HG03520 (cell line): Measurements from ENCODE around the gene SLC6A20.
"Not testable (repeated sequence)": the region's sequence is repeated elsewhere in the genome, so short reads cannot be mapped to it uniquely, and the experiment has no call there.

Experiments
- ATAC-seq: cut with Tn5 transposase; IDR thresholded peaks from one replicate; pipeline ENCODE4 v1.9.1; 2021; ENCODE audit warnings: mild to moderate bottlenecking, moderate library complexity; ENCODE audit not compliant: unreplicated experiment

Gene SLC6A20

GRCh38 chr3:45760878-45761711 lies 35.2 kb downstream of the SLC6A20 start:
- no peak for ATAC-seq

GRCh38 chr3:45759851-45760250 lies 36.5 kb downstream of the SLC6A20 start:
- no peak for ATAC-seq

GRCh38 chr3:45758871-45759270 lies 37.5 kb downstream of the SLC6A20 start:
- no peak for ATAC-seq

DNA sequence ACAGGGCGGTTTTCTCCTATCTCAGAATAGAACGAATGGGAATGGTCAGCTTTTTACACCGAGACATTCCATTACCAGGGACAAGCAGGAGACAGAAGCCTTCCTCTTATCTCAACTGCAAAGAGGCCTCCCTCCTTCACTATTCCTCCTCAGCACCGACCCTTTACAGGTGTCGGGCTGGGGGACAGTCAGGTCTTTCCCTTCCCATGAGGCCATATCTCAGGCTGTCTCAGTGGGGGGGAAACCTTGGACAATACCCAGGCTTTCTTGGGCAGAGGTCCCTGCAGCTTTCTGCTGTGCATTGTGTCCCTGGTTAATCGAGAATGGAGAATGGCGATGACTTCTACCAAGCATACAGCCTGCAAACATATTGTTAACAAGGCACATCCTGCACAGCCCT lies 39.2 kb downstream of the SLC6A20 start:
- not testable (repeated sequence) for ATAC-seq

DNA sequence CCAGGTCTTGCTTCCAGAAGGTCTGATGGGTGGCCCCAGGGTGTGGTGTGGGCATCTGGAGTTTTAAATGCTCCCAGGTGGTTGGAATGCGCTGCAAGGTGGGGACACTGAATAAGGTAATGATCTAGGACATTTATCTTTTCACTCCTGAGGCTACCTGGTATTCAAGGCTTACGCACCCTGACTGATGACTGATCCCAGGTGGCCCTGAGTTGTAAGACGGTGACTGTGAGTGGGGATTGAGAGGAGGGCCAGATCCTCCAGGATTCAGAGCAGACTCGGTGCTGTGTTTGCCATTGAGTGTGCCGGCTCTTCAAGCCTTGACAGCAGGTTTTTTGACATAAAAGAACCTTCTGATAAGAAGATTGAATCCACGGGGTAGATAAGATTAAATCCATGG lies 40.3 kb downstream of the SLC6A20 start:
- no peak for ATAC-seq

DNA sequence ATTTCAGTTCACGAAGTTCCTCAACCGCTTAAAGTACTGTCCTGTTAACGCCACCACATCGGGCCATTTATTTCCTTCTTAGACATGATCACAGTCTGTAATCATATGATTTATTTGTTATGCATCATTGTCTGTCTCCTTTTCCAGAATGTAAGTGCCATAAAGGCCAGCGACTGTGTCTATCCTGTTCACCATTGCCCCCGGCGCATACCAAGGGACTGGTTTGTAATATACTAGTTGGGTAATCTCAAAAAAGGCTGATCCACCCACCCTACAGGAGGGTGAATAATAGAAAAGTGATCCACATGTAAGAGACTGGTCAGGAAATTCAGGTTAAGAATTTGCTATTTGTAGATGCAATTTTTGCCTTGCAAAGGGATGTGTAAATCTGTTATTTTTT lies 41.9 kb downstream of the SLC6A20 start:
- no peak for ATAC-seq

GRCh38 chr3:45753095-45753494 lies 43.2 kb downstream of the SLC6A20 start:
- ATAC-seq = no peak

DNA sequence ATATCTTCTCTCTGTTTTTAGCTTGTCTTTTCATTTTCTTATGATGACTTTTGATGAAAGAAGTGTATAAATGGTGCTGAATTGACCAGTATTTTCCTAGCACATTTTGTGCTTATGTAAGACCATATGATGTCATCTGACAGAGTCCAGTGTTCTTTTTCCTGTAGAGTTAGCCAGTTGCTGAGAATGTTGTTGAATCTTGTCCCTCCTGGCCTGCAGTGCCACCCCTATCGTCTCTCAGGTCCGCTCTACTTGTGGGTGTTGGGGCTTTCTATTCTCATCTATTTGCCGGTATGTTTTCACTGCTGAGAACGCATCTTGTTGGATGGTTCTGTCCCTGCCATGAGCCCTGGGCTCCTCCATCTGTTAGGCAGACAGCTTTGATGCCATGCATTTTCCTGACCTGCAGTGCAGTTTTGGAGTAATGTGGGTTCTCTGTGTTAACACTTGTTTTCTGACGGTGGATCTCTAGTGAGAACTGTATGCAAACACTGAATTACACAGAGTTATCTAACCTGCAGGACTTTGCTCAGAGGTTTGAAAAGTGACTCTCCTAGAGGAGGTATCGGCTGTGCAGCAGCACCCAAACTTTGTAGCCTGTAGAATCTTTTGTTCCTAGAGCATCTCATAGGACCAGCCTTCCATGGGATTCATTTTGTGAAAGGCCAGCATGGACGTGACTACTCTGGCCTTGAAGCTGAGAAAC lies 44.6 kb downstream of the SLC6A20 start:
- ATAC-seq = no peak

GRCh38 chr3:45749880-45750279 lies 46.5 kb downstream of the SLC6A20 start:
- ATAC-seq = no peak

- ATAC-seq = not testable (repeated sequence)
Observed at GRCh38 chr3:45749036-45749600, 47.2 kb downstream of the SLC6A20 start.

- ATAC-seq = no peak
Observed at GRCh38 chr3:45748068-45748467, 48.3 kb downstream of the SLC6A20 start.

DNA sequence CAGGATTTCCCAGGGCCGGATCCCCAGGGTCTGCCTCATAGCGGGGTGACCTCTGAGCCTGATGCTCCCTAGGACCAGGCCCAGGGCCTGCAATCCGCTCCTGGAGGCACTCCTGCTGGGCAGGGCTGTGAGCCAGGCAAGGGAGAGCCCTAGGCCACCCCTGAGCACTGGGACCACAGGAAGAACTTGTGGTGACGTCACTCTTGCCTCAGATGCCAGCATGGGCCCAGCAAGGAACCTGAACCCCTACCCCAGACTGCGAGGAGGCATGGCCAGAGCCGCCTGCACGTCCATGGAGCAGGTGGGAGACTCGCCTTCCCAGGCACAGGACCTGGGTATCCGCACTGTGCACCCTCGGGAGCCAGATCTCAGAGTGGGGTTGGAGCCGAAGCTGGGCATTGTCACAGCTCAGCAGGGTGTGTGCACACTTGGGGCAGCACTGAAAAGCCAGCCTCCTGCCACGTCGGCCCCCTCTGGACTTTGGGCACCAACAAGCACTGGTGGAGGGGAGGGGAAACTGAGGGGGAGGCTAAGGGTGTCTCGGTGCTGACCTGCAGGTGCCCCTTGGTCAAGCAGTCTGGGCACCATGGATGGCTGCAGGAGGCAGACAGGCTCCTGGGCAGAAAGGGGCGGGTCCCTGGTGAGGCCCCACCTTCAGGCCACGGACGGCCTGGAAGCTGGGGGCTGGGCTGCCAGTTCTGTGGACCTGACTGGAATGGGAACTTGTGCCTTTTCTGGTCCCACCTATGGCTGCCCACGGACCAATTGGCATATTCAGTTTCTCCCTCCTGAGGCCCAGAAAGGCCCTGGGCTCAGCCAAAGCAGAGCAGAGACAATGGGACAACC lies 49.3 kb downstream of the SLC6A20 start:
- ATAC-seq = no peak

DNA sequence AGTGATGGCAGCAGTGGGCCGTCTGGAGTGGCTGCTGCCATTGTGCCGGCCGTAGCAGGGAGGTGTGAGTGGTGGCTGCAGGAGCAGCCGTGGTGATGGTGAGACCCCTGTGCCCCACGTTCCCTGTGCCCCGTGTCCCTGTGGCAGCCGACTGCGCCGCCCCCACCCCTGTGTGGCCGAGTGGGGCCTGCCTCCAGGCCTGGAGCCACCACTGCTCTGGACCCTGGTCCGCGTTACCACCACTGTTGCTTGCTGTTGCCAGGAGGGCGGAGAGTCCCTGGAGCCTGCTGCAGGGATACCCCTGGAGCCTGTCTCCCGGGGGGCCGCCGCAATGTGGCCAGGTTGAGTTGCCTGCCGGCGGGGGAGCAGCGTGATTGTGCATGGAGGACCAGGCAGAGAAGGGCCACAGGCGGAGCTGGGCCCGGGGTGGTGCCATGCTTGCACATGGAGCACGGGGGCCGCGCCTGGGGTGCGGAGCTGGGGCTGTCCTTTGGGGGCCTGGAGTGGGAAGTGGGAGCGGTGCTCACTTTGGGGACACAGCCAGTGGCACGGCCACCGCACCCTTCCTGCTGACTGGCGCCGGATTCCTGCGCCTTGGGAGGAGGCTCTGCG lies 50.1 kb downstream of the SLC6A20 start:
- no peak for ATAC-seq

GRCh38 chr3:45742461-45743089 lies 53.8 kb downstream of the SLC6A20 start:
- ATAC-seq = no peak

DNA sequence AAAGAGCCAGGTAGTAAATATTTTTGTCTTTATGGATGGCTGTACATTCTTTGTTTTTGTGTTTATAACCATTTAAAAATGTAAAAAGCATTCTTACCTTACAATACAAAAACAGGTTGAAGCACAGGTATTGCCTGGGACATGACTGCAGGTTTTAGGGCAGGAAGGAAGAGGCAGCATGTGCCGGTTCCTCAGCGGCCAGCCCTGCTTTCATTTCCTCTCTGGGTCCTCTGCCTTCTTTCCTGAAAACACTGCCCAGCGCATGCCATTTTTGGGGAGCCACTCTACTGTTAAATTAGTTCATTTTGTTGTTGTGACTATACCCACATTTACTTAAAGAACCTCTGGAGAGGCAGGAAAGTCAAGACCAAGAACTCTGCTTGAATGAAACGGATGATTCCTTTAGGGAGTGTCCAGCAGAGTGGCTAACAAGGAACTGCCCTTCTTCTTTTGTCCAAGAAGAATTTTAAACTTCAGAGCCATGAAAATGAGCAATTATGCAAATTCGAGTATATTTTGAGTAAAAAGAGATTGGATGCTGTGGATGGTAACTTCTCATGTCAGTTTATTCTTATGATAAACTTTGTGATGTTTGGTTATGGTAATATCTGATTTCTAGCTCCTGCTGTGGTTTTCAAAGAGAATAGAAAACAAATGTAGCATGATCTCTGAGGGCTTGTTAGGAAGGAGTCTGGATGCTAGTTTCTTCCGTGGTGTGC lies 54.4 kb downstream of the SLC6A20 start:
- ATAC-seq = no peak

GRCh38 chr3:45741247-45741646 lies 55.1 kb downstream of the SLC6A20 start:
- ATAC-seq = no peak

GRCh38 chr3:45739991-45740390 lies 56.3 kb downstream of the SLC6A20 start:
- no peak for ATAC-seq

DNA sequence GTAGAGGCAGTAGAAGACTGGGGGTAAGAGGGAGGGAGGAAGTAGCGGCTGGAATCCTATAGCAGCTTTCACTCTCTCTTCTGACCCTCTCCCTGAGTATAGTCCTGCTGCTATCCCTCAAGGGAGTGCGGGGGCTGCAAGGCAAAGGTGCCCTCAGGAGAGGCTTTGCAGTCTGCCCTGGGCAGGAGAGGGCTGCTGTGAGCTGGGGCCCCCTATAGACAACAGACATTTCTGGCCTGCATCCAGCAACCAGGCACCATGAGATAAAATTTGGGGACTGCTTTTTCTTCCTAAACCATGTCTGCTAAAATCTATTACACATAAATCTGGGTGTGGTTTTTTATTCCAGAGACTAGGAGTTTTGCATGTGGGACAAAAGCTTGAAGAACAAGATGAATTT lies 59.1 kb downstream of the SLC6A20 start:
- ATAC-seq = no peak

- no peak for ATAC-seq
Observed at GRCh38 chr3:45736707-45737106, 59.6 kb downstream of the SLC6A20 start.
